ENCODE data around the gene ZNF700.
A peak's percentile ranks its signal among the peaks of the same experiment; 100 is the strongest.
"Not testable (repeated sequence)": the region's sequence is repeated elsewhere in the genome, so short reads cannot be mapped to it uniquely, and the experiment has no call there.

Gene ZNF700

GRCh38 chr19:11989112-11989456 is 64.2 kb downstream of the ZNF700 start:
- peak overlapping the region; percentile 71; the same call in 1 of the 2 replicates for H3K4me2 ChIP-seq
- H3K9ac ChIP-seq, result no peak overlapping the region
- H3K79me2 ChIP-seq (ENCODE audit: insufficient read depth, low read depth), result no peaks in the 10 kb centered on the region
- H3K4me1 ChIP-seq (ENCODE audit: low read depth, poor library complexity, severe bottlenecking), result no peaks in the 10 kb centered on the region
- H3K27ac ChIP-seq, result no peak overlapping the region
- no peaks in the 10 kb centered on the region for H3K36me3 ChIP-seq (ENCODE audit: insufficient read depth)
- H3K4me3 ChIP-seq (IDR thresholded peaks at IDR 0.05; ENCODE audit: insufficient read depth, low read depth, low read length), result no peak overlapping the region
- TF ChIP-seq, protein P1, sequence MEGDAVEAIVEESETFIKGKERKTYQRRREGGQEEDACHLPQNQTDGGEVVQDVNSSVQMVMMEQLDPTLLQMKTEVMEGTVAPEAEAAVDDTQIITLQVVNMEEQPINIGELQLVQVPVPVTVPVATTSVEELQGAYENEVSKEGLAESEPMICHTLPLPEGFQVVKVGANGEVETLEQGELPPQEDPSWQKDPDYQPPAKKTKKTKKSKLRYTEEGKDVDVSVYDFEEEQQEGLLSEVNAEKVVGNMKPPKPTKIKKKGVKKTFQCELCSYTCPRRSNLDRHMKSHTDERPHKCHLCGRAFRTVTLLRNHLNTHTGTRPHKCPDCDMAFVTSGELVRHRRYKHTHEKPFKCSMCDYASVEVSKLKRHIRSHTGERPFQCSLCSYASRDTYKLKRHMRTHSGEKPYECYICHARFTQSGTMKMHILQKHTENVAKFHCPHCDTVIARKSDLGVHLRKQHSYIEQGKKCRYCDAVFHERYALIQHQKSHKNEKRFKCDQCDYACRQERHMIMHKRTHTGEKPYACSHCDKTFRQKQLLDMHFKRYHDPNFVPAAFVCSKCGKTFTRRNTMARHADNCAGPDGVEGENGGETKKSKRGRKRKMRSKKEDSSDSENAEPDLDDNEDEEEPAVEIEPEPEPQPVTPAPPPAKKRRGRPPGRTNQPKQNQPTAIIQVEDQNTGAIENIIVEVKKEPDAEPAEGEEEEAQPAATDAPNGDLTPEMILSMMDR (conservative IDR thresholded peaks at IDR 0.05; ENCODE audit: low read depth, low read length), result peak; percentile 10
- no peak overlapping the region for H2AFZ ChIP-seq (ENCODE audit: low read depth)
- H3K27me3 ChIP-seq (ENCODE audit: insufficient read depth, low read depth), result no peaks in the 10 kb centered on the region
- H4K20me1 ChIP-seq (ENCODE audit: insufficient read depth), result no peaks in the 10 kb centered on the region

- H3K27ac ChIP-seq; H3K4me2 ChIP-seq; H3K36me3 ChIP-seq (ENCODE audit: insufficient read depth): not testable (repeated sequence)
Observed at GRCh38 chr19:11991921-11992320, 67.0 kb downstream of the ZNF700 start.

DNA sequence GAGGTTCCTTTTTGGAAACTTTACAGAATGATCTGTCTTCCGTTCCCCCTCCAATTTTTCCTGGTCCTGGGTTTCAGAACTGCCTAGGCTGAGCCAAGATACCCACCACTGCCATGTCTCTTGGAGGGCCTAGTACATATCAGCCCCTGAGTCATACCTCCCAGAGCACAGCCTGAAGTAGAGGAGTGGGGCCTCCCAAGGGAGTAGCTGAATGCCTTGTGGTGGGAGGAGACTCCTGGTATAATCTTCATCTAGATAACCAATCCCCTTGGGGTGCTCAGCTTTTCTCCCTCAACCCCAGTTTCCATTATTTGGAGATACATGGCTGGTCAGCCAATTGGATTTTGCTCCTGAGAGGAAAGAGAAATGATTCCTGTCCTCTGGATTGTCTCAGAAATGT is 70.3 kb downstream of the ZNF700 start:
- no peaks in the 10 kb centered on the region for H4K20me1 ChIP-seq (ENCODE audit: insufficient read depth)

More at GRCh38 chr19:11991921-11992320, 67.0 kb downstream of the ZNF700 start:
- not testable (repeated sequence) for H3K4me3 ChIP-seq (IDR thresholded peaks at IDR 0.05; ENCODE audit: insufficient read depth, low read depth, low read length); H2AFZ ChIP-seq (ENCODE audit: low read depth); H4K20me1 ChIP-seq (ENCODE audit: insufficient read depth); H3K27me3 ChIP-seq (ENCODE audit: insufficient read depth, low read depth); H3K9ac ChIP-seq; H3K79me2 ChIP-seq (ENCODE audit: insufficient read depth, low read depth); H3K4me1 ChIP-seq (ENCODE audit: low read depth, poor library complexity, severe bottlenecking)

More for the DNA sequence above, 70.3 kb downstream of the ZNF700 start:
- TF ChIP-seq, protein P1 (conservative IDR thresholded peaks at IDR 0.05; ENCODE audit: low read depth, low read length), result no peak
- no peaks in the 10 kb centered on the region for H3K79me2 ChIP-seq (ENCODE audit: insufficient read depth, low read depth)
- H3K9ac ChIP-seq, result no peak overlapping the region
- H3K4me2 ChIP-seq, result no peak overlapping the region
- H3K27me3 ChIP-seq (ENCODE audit: insufficient read depth, low read depth), result no peaks in the 10 kb centered on the region
- no peak overlapping the region for H2AFZ ChIP-seq (ENCODE audit: low read depth)
- H3K4me1 ChIP-seq (ENCODE audit: low read depth, poor library complexity, severe bottlenecking), result no peaks in the 10 kb centered on the region
- H3K4me3 ChIP-seq (IDR thresholded peaks at IDR 0.05; ENCODE audit: insufficient read depth, low read depth, low read length), result no peak overlapping the region
- H3K27ac ChIP-seq, result no peak overlapping the region
- H3K36me3 ChIP-seq (ENCODE audit: insufficient read depth), result no peaks in the 10 kb centered on the region
